GM06990 (cell line): ENCODE measurements around the gene OR2G3.

ENCODE experiments used
- DNase-seq: peaks from one replicate; pipeline ENCODE4 v3.0.0-alpha.2; 2011; ENCODE audit not compliant: insufficient read length; ENCODE audit errors: extremely low read depth
- H3K27me3 ChIP-seq: replicated peaks from 2 replicates; pipeline ENCODE4 v1.6.0; 2011; ENCODE audit warnings: low read length; ENCODE audit not compliant: control insufficient read depth, insufficient read depth
- H3K36me3 ChIP-seq: 2 replicates; pipeline ENCODE4 v1.5.1; 2011; ENCODE audit warnings: low read length; ENCODE audit not compliant: control insufficient read depth, insufficient read depth
- H3K4me3 ChIP-seq: replicated peaks from 2 replicates; pipeline ENCODE4 v1.5.1; 2011; ENCODE audit warnings: low read depth, mild to moderate bottlenecking, control low read depth, low read length
- CTCF ChIP-seq: IDR thresholded peaks from 2 replicates; pipeline ENCODE4 v1.5.1; 2011; ENCODE audit warnings: low read length, control low read depth, mild to moderate bottlenecking, inconsistent platforms; ENCODE audit not compliant: insufficient read depth, poor library complexity, severe bottlenecking

Gene OR2G3

GRCh38 chr1:247653040-247653439 lies 47.7 kb downstream of the OR2G3 start:
- no peak for TF ChIP-seq CTCF

More at GRCh38 chr1:247653040-247653439, 47.7 kb downstream of the OR2G3 start:
- H3K27me3 ChIP-seq, result no peaks in the 10 kb centered on the region
- H3K4me3 ChIP-seq, result no peak overlapping the region
- H3K36me3 ChIP-seq, result no peaks in the 10 kb centered on the region
- DNase-seq, result no peak
